ENCODE measurements around the gene HSD17B3.
"Not testable (repeated sequence)": the region's sequence is repeated elsewhere in the genome, so short reads cannot be mapped to it uniquely, and the experiment has no call there.

The HSD17B3 gene

GRCh38 chr9:96192710-96193109 is 109.3 kb downstream of the HSD17B3 start:
- DNase-seq = no peak

GRCh38 chr9:96189995-96190394 is 112.0 kb downstream of the HSD17B3 start:
- DNase-seq = no peak

DNA sequence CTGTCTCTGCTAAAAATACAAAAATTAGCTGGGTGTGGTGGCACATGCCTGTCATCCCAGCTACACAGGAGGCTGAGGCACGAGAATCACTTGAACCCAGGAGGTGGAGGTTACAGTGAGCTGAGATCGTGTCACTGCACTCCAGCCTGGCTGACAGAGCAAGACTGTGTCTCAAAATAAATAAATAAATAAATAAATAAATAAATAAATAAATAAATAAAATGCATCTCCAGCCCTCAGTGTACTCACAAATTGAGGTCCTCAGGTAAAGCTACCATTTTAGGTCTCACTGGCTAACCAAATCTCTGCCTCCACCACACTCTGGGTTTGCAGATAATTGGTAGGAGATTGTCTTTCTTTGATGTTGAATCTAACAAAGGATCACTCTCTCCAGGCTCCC is 112.4 kb downstream of the HSD17B3 start:
- not testable (repeated sequence) for DNase-seq

- no peak for DNase-seq
Measured at GRCh38 chr9:96188571-96188970, 113.4 kb downstream of the HSD17B3 start.

GRCh38 chr9:96187151-96187555 is 114.8 kb downstream of the HSD17B3 start:
- no peak for DNase-seq

GRCh38 chr9:96186591-96187011 is 115.4 kb downstream of the HSD17B3 start:
- no peak for DNase-seq

- DNase-seq = no peak
Measured at GRCh38 chr9:96185518-96186156, 116.3 kb downstream of the HSD17B3 start.
